Neuronal stem cell (in vitro differentiated cells): ENCODE results near the gene PLD6.
A peak's percentile ranks its signal among the peaks of the same experiment; 100 is the strongest.
"Not testable (repeated sequence)": the region's sequence is repeated elsewhere in the genome, so short reads cannot be mapped to it uniquely, and the experiment has no call there.

Source experiments
- DNase-seq: peaks from one replicate; pipeline ENCODE4 v3.0.0-alpha.2; 2013; ENCODE audit warnings: low spot score
- H2AFZ ChIP-seq: one replicate; pipeline ENCODE4 v1.6.1; 2013; ENCODE audit warnings: mild to moderate bottlenecking, low read length, inconsistent platforms
- H2AK5ac ChIP-seq: 2 replicates; pipeline ENCODE4 v1.6.1; 2013; ENCODE audit warnings: low read depth, mild to moderate bottlenecking, inconsistent platforms, low read length, moderate library complexity, mixed read lengths
- H2BK120ac ChIP-seq: 2 replicates; pipeline ENCODE4 v1.6.1; 2013; ENCODE audit warnings: low read depth, mild to moderate bottlenecking, inconsistent platforms, low read length, moderate library complexity, mixed read lengths
- H2BK12ac ChIP-seq: one replicate; pipeline ENCODE4 v1.6.1; 2013; ENCODE audit warnings: low read length, inconsistent platforms
- H2BK15ac ChIP-seq: 2 replicates; pipeline ENCODE4 v1.6.1; 2013; ENCODE audit warnings: mild to moderate bottlenecking, low read length, inconsistent platforms, mixed read lengths
- H2BK5ac ChIP-seq: one replicate; pipeline ENCODE4 v1.6.1; 2013; ENCODE audit warnings: inconsistent platforms, mild to moderate bottlenecking, low read length, moderate library complexity
- H3K14ac ChIP-seq: one replicate; pipeline ENCODE4 v1.6.1; 2013; ENCODE audit warnings: low read length, inconsistent platforms
- H3K18ac ChIP-seq: 2 replicates; pipeline ENCODE4 v1.6.1; 2013; ENCODE audit warnings: low read length, inconsistent platforms
- H3K23ac ChIP-seq: 2 replicates; pipeline ENCODE4 v1.6.1; 2013; ENCODE audit warnings: low read depth, mild to moderate bottlenecking, mixed read lengths, low read length, inconsistent platforms; ENCODE audit not compliant: poor library complexity
- H3K27ac ChIP-seq: replicated peaks from 3 replicates; pipeline ENCODE4 v1.5.1; 2013; ENCODE audit warnings: low read length, inconsistent platforms
- H3K27me3 ChIP-seq, 3 experiments: 2 replicates each; pipeline ENCODE4 v1.6.1; 2013; ENCODE audit warnings: low read length in 3 of 3, mild to moderate bottlenecking in 2 of 3, inconsistent platforms in 1 of 3, low read depth in 1 of 3, mixed read lengths in 1 of 3, moderate library complexity in 1 of 3; ENCODE audit not compliant: control insufficient read depth in 3 of 3, insufficient read depth in 3 of 3
- H3K36me3 ChIP-seq, 2 donors: replicated peaks in 1 of 2; 2 replicates each; pipeline ENCODE4 v1.6.1; 2013; ENCODE audit warnings: low read length in 2 of 2; ENCODE audit not compliant: control insufficient read depth in 2 of 2, insufficient read depth in 2 of 2
- H3K4ac ChIP-seq: 2 replicates; pipeline ENCODE4 v1.6.1; 2013; ENCODE audit warnings: inconsistent platforms, mild to moderate bottlenecking, low read length, moderate library complexity
- H3K4me1 ChIP-seq, 2 donors: 1 replicate in 1 of 2; 2 replicates in 1 of 2; pipeline ENCODE4 v1.6.1; 2013; ENCODE audit warnings: low read length in 2 of 2, low read depth in 1 of 2; ENCODE audit not compliant: control insufficient read depth in 2 of 2, insufficient read depth in 1 of 2
- H3K4me2 ChIP-seq: one replicate; pipeline ENCODE4 v1.6.1; 2013; ENCODE audit warnings: mild to moderate bottlenecking, low read length, inconsistent platforms; ENCODE audit not compliant: insufficient read depth, poor library complexity, severe bottlenecking
- H3K4me3 ChIP-seq, 2 donors: 2 replicates each; pipeline ENCODE4 v1.5.1; 2013; ENCODE audit warnings: low read length in 2 of 2, mild to moderate bottlenecking in 2 of 2, inconsistent platforms in 1 of 2, moderate library complexity in 1 of 2
- H3K79me1 ChIP-seq: one replicate; pipeline ENCODE4 v1.6.1; 2013; ENCODE audit warnings: low read depth, mild to moderate bottlenecking, inconsistent platforms, low read length, moderate library complexity
- H3K9ac ChIP-seq: one replicate; pipeline ENCODE4 v1.6.1; 2013; ENCODE audit warnings: mild to moderate bottlenecking, low read depth, low read length, inconsistent platforms; ENCODE audit not compliant: poor library complexity
- H3K9me3 ChIP-seq, 2 donors: replicated peaks in 1 of 2; 2 replicates each; pipeline versions ENCODE3 to v1.6.1; 2013; ENCODE audit warnings: low read length in 2 of 2, mild to moderate bottlenecking in 2 of 2, inconsistent platforms in 1 of 2, low read depth in 1 of 2, mixed read lengths in 1 of 2, moderate library complexity in 1 of 2; ENCODE audit not compliant: control insufficient read depth in 2 of 2, insufficient read depth in 1 of 2
- H4K8ac ChIP-seq: one replicate; pipeline ENCODE4 v1.6.1; 2013; ENCODE audit warnings: low read depth, mild to moderate bottlenecking, inconsistent platforms, low read length, moderate library complexity
- H4K91ac ChIP-seq: one replicate; pipeline ENCODE4 v1.6.1; 2013; ENCODE audit warnings: low read length, low read depth, mild to moderate bottlenecking, inconsistent platforms; ENCODE audit not compliant: poor library complexity
- WGBS, 2 donors: extraction: QIAGEN DNeasy Blood & Tissue Kit; methylation state at CpG; one replicate each; pipeline ENCODE4 v1.1.7; 2013; ENCODE audit warnings: missing lambda C conversion rate in 2 of 2, mixed read lengths in 1 of 2; ENCODE audit not compliant: insufficient read length in 2 of 2, insufficient replicate concordance in 1 of 2; ENCODE audit errors: extremely low coverage in 2 of 2; 5-methylcytosine and 5-hydroxymethylcytosine counted together

PLD6 gene

GRCh38 chr17:17195466-17195865 lies 10.7 kb downstream of the PLD6 start:
- H3K36me3 ChIP-seq, H3K4me2 ChIP-seq, H2BK15ac ChIP-seq, H2AK5ac ChIP-seq, H4K8ac ChIP-seq, H3K9me3 ChIP-seq, H2BK12ac ChIP-seq, H3K9ac ChIP-seq, DNase-seq, H3K27ac ChIP-seq, H4K91ac ChIP-seq, H2AFZ ChIP-seq, H3K23ac ChIP-seq, H3K4me3 ChIP-seq, H3K27me3 ChIP-seq, H3K4ac ChIP-seq, H2BK120ac ChIP-seq, H3K79me1 ChIP-seq, H2BK5ac ChIP-seq, H3K14ac ChIP-seq, H3K18ac ChIP-seq: not testable (repeated sequence)
- WGBS, 2 donors: no CpG with 5 or more reads among the region's 5 CpGs
- peaks cover 3 to 10% of the 10 kb centered on the region in 2 donors for H3K4me1 ChIP-seq

- no peak overlapping the region for H2BK5ac ChIP-seq
- no peak overlapping the region for H3K14ac ChIP-seq
- no peak overlapping the region for H2BK120ac ChIP-seq
- no peak overlapping the region for H3K4ac ChIP-seq
- no peaks in the 10 kb centered on the region for H3K9me3 ChIP-seq
- peaks cover 0 to 16% of the 10 kb centered on the region in 2 donors for H3K36me3 ChIP-seq
- no peak overlapping the region for H3K9ac ChIP-seq
- no peak overlapping the region for H2AK5ac ChIP-seq
- no peak overlapping the region for H3K4me2 ChIP-seq
- H4K91ac ChIP-seq: no peak overlapping the region
- H3K18ac ChIP-seq: no peak overlapping the region
- no peaks in the 10 kb centered on the region for H3K27me3 ChIP-seq
- no peaks in the 10 kb centered on the region for H3K79me1 ChIP-seq
- H4K8ac ChIP-seq: no peak overlapping the region
- no CpG with 5 or more reads among the region's 10 CpGs for WGBS, 2 donors
- no peak overlapping the region for H2AFZ ChIP-seq
- H3K4me1 ChIP-seq: peaks cover 2 to 6% of the 10 kb centered on the region in 2 donors
- H3K4me3 ChIP-seq: no peak overlapping the region
- H2BK12ac ChIP-seq: no peak overlapping the region
- H3K27ac ChIP-seq: no peak overlapping the region
- DNase-seq: no peak
- no peak overlapping the region for H3K23ac ChIP-seq
- no peak overlapping the region for H2BK15ac ChIP-seq
These were observed 14.2 kb downstream of the PLD6 start for GRCh38 chr17:17191961-17192381.

- Histone ChIP-seq H2AK5ac (no peak overlapping the region), H2BK120ac (no peak overlapping the region), H3K18ac (no peak overlapping the region), H3K9ac (peak overlapping the region; percentile 32), H3K14ac (no peak overlapping the region), H2BK12ac (no peak overlapping the region), H2BK5ac (no peak overlapping the region), H4K91ac (no peak overlapping the region), H2BK15ac (no peak overlapping the region), H2AFZ (no peak overlapping the region), H3K4ac (no peak overlapping the region), H3K36me3 (peaks cover 0 to 22% of the 10 kb centered on the region in 2 donors), H3K4me1 (peaks cover 2 to 6% of the 10 kb centered on the region in 2 donors), H3K4me2 (no peak overlapping the region), H3K27ac (no peak overlapping the region), H3K27me3 (no peaks in the 10 kb centered on the region), H3K79me1 (no peaks in the 10 kb centered on the region), H3K4me3 (peak overlapping the region in 1 of 2 donors; percentile 55), H3K23ac (no peak overlapping the region), H4K8ac (no peak overlapping the region), H3K9me3 (no peaks in the 10 kb centered on the region)
- no CpG with 5 or more reads among the region's 11 CpGs for WGBS, 2 donors
- DNase-seq: no peak
These were observed 14.8 kb downstream of the PLD6 start for GRCh38 chr17:17191346-17191792.

GRCh38 chr17:17190188-17190587 lies 15.9 kb downstream of the PLD6 start:
- Histone ChIP-seq H3K79me1 (no peaks in the 10 kb centered on the region), H3K18ac (no peak overlapping the region), H3K14ac (no peak overlapping the region), H2AK5ac (no peak overlapping the region), H3K4me2 (no peak overlapping the region), H3K9ac (no peak overlapping the region), H3K4ac (no peak overlapping the region), H3K9me3 (no peaks in the 10 kb centered on the region), H2AFZ (no peak overlapping the region), H2BK15ac (no peak overlapping the region), H4K91ac (no peak overlapping the region), H3K27ac (no peak overlapping the region), H2BK5ac (no peak overlapping the region), H3K27me3 (no peaks in the 10 kb centered on the region), H2BK12ac (no peak overlapping the region), H3K4me3 (no peak overlapping the region), H2BK120ac (no peak overlapping the region), H4K8ac (no peak overlapping the region), H3K4me1 (peaks cover 2 to 6% of the 10 kb centered on the region in 2 donors), H3K23ac (no peak overlapping the region), H3K36me3 (peaks cover 0 to 29% of the 10 kb centered on the region in 2 donors)
- WGBS, 2 donors: no CpG with 5 or more reads among the region's 7 CpGs
- no peak for DNase-seq
